RWPE1 (cell line): Measurements from ENCODE around the gene MYO5B.

Experiments
- CTCF ChIA-PET: fragments of 350-600 bp; sonication (Branson Sonifier 250); formaldehyde crosslinking; extraction: SDS; loops from one replicate; lab custom pipeline; 2021; lab: Yijun Ruan, JAX
- POLR2A ChIA-PET: fragments of 400-600 bp; formaldehyde crosslinking; extraction: SDS; loops from one replicate; lab custom pipeline; 2020; ENCODE audit warnings: antibody characterized with exemption; ENCODE audit not compliant: low non-redundant PET; lab: Yijun Ruan, JAX
- DNase-seq: peaks from one replicate; pipeline ENCODE4 v3.0.0; 2012; ENCODE audit warnings: low spot score
- H3K27ac ChIP-seq: fragments of 450-650 bp; 2 replicates; pipeline ENCODE4 v1.5.1; 2017
- TF ChIP-seq, protein P1 (sequence below): fragments of 450-650 bp; conservative IDR thresholded peaks from 2 replicates; pipeline ENCODE4 v1.5.1; 2017; ENCODE audit warnings: low read depth, mild to moderate bottlenecking

Gene MYO5B

DNA sequence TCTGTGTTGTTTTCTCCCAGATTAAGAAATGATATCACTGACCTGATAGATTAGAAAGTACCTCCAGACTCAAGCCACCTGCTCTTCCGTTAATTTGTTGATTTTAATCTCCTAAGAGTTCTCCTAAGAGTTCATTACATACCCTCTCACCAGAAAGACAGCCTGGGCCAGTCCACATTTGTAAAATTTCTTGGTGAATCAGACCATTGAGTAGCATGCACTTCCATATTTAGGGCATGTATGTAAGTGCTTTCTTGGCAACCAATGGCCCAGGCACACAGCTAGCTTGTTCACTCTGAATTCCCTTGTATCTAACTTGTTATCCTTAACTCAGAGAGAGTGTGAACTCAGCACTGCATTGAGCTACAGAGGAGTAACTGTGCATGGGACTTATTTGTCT lies 223.5 kb downstream of the MYO5B start:
- TF ChIP-seq, protein P1, sequence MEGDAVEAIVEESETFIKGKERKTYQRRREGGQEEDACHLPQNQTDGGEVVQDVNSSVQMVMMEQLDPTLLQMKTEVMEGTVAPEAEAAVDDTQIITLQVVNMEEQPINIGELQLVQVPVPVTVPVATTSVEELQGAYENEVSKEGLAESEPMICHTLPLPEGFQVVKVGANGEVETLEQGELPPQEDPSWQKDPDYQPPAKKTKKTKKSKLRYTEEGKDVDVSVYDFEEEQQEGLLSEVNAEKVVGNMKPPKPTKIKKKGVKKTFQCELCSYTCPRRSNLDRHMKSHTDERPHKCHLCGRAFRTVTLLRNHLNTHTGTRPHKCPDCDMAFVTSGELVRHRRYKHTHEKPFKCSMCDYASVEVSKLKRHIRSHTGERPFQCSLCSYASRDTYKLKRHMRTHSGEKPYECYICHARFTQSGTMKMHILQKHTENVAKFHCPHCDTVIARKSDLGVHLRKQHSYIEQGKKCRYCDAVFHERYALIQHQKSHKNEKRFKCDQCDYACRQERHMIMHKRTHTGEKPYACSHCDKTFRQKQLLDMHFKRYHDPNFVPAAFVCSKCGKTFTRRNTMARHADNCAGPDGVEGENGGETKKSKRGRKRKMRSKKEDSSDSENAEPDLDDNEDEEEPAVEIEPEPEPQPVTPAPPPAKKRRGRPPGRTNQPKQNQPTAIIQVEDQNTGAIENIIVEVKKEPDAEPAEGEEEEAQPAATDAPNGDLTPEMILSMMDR, result no peak
- DNase-seq, result no peak
- no peak overlapping the region for H3K27ac ChIP-seq
- ChIA-PET POLR2A (no interaction called here), CTCF (no interaction called here)

DNA sequence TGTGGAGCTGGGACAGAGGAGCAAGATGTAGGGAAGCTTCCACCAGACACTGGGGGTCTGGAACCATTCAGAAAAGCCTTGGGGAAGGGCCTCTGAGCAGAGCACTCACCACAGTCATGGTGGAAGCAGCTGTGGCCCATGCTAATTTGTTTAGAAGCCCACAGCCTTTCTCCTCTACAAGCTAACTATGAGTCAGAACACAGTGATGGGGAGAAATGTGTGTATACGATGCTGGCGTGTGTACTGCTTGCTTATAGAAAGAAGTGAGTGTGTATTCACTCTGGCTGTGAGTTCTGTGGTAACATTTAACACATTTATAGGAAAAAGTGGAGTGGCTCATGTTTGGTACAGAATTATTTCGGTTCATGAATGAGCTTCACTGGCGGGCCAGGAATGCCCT lies 224.6 kb downstream of the MYO5B start:
- CTCF ChIA-PET, result no interaction called here
- DNase-seq, result no peak

DNA sequence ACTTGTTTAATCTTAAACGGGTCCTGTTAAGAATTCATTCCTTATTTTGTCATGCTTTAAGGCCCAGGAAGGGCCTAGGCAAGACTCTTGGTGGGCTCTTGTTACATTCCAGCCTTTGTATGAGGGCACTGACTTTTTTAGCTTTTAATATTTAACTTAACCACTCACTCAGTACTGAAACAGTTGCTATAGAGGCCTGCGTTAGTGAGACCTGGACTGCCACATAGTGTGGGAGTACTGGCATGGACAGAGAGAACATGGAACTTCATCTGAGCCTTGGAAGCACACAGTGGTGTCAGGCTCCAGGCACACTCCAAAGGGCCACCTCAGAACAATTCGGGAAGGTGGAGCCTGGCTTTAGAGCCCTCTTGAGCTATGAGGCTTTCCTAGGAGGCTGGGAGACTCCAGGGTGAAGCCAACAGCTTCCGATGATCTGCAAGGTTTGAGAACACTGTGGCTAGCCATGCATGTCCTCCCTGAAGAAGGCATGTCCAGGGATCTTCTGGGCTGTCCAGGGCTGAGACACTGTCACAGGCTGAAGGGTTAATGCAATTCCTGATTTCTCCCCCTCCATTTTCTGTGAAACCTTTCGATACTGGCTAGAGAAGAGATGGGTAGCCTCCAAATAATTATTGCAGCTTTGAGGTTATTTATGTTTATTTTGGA lies 226.2 kb downstream of the MYO5B start:
- TF ChIP-seq, protein P1, result no peak
- CTCF ChIA-PET, result no interaction called here
- no peak for DNase-seq
- POLR2A ChIA-PET, result no interaction called here
- no peak overlapping the region for H3K27ac ChIP-seq

More for the DNA sequence above, 224.6 kb downstream of the MYO5B start:
- no peak overlapping the region for H3K27ac ChIP-seq
- POLR2A ChIA-PET, result no interaction called here
- TF ChIP-seq, protein P1, result no peak

DNA sequence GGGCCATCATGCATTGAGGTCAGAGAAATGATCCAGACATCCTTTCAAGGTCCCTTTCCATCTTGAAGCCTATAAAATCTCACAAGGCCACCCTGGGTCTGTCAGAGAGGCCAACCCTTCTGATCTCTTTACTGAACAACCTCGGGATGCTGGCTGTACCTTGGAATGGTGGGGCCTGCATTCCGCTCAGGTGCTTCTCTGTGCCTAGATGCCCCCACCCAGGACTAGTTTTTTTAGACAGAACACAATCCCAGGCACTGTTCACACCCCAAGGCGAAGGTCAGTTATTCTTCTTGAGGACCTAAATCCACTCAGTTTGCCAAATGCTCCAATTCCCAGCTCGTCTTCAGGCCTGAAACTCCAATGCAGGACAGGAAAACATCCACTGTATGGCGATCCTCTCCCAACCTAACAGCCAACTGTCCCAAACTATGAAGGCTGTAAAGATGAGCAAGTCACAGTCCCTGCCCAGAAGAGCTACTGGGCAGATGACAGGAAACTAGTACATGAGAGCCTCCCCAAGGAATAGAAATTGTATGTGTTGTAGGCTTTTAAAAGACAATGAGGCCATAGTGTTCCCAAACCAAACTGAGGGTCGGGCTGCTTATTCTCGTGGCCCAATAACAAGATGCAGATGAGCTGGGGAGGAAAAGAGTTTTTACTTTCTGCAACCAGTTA lies 227.2 kb downstream of the MYO5B start:
- CTCF ChIA-PET, result interaction anchor here (0.6 kb wide), 1 partner anchor 437 kb away, joined by 3 read pairs; no protein-coding TSS in a partner anchor
- TF ChIP-seq, protein P1, result no peak
- POLR2A ChIA-PET, result no interaction called here
- no peak overlapping the region for H3K27ac ChIP-seq
- no peak for DNase-seq

DNA sequence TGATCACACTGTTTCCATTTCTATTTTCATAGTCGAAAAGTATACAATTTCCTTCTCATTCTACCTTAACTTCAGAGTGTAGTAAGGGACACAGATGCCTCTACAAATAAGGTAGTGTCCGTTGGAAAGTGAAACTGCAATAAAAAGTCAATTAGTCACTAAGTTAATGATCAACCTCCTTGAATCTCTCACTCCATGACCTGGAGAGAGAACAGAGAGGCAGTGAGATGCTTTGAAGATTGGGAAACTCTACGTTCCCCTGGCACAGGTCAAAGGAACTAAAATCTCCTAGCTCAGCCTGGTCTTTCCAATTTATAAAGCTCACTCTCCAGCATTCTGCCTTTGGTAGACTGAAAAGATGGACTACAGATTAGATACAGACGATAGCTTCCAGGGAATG lies 227.8 kb downstream of the MYO5B start:
- TF ChIP-seq, protein P1, result no peak
- ChIA-PET CTCF (no interaction called here), POLR2A (no interaction called here)
- no peak for DNase-seq
- no peak overlapping the region for H3K27ac ChIP-seq

DNA sequence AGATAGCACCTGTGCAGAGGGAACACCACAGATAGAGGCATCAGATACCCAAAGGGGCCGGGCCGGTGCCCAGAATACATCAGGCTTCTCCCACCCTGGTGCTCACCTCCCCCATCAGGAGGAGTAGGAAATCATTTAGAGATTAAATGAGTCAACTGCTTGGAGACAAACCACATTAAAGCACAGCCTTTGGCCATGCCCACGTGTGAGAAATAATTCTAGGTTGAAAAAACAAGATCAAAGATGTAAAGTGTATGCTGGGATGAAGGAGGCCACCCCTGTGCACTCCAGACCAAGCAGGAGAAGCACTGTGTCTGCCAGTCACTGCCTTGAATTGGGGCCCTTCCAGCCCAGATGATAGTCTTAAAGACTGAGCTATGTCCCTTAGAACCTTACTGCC lies 228.9 kb downstream of the MYO5B start:
- ChIA-PET POLR2A (no interaction called here), CTCF (no interaction called here)
- TF ChIP-seq, protein P1, result no peak
- DNase-seq, result no peak
- no peak overlapping the region for H3K27ac ChIP-seq
